GM12878 (cell line): ENCODE measurements around the gene HHAT. TPM values are rescaled to one million over a fixed set of nuclear protein-coding genes. Genes with fewer than 3 reads are reported as not detected.

Source experiments
- ATAC-seq: fragments of 200-7000 bp; cut with Tn5 transposase; 3 replicates; pipeline ENCODE4 v1.9.1; 2020; ENCODE audit warnings: mild to moderate bottlenecking, moderate library complexity
- BruUV-seq: library from RNA; stranded (reverse); fragments of 400-500 nt; replicated peaks from 2 replicates; lab custom pipeline; 2021; lab: Mats Ljungman, UMichigan
- CTCF ChIA-PET: fragments of 300-600 bp; sonication (Branson Sonifier 250); formaldehyde crosslinking; extraction: SDS; loops from one replicate; lab custom pipeline; 2021; ENCODE audit warnings: inconsistent platforms; lab: Yijun Ruan, JAX
- POLR2A ChIA-PET: fragments of 350-600 bp; formaldehyde crosslinking; extraction: SDS; loops from one replicate; lab custom pipeline; 2021; ENCODE audit warnings: inconsistent platforms; lab: Charles Lee
- RAD21 ChIA-PET: fragments of 300-600 bp; sonication (Branson Sonifier 250); formaldehyde crosslinking; loops from one replicate; lab custom pipeline; 2023; ENCODE audit warnings: antibody characterized with exemption; ENCODE audit not compliant: unreplicated experiment; lab: Charles Lee
- SMC1A ChIA-PET: fragments of 300-600 bp; sonication (Branson Sonifier 250); formaldehyde crosslinking; loops from one replicate; lab custom pipeline; 2023; ENCODE audit not compliant: unreplicated experiment, uncharacterized antibody; lab: Charles Lee
- DNase-seq: peaks from one replicate; pipeline ENCODE4 v3.0.0-alpha.2; 2011; ENCODE audit warnings: low read depth, low spot score
- FAIRE-seq: peaks from 3 replicates; lab custom pipeline; 2011; peaks lifted over from hg19 to GRCh38; lab: Jason Lieb, UNC
- H2AFZ ChIP-seq: 2 replicates; pipeline ENCODE4 v1.6.0; 2011; ENCODE audit warnings: low read depth, low read length, control low read depth; ENCODE audit not compliant: control insufficient read depth
- H3K27ac ChIP-seq: 2 replicates; pipeline ENCODE4 v1.5.1; 2011; ENCODE audit warnings: control low read depth; ENCODE audit not compliant: control insufficient read depth, insufficient read depth
- H3K27me3 ChIP-seq, 2 experiments: replicated peaks in 1 of 2; 2 replicates each; pipeline versions ENCODE4 v1.6.0 to v1.6.1; 2011; ENCODE audit warnings: low read length in 1 of 2; ENCODE audit not compliant: control insufficient read depth in 2 of 2, insufficient read depth in 2 of 2
- H3K36me3 ChIP-seq, 2 experiments: 2 replicates each; pipeline ENCODE4 v1.5.1; 2011; ENCODE audit warnings: low read length in 1 of 2; ENCODE audit not compliant: control insufficient read depth in 2 of 2, insufficient read depth in 2 of 2
- H3K4me1 ChIP-seq: 2 replicates; pipeline ENCODE4 v1.6.1; 2011; ENCODE audit warnings: mild to moderate bottlenecking, low read length, moderate library complexity, mixed read lengths; ENCODE audit not compliant: control insufficient read depth, insufficient read depth
- H3K4me2 ChIP-seq: 2 replicates; pipeline ENCODE4 v1.6.0; 2011; ENCODE audit warnings: control low read depth; ENCODE audit not compliant: control insufficient read depth, insufficient read depth
- H3K4me3 ChIP-seq: fragments of 200-600 bp; sonication (generic); 2 replicates; pipeline ENCODE4 v1.5.1; 2016
- H3K79me2 ChIP-seq: 2 replicates; pipeline ENCODE4 v1.6.0; 2011; ENCODE audit warnings: low read length; ENCODE audit not compliant: control insufficient read depth, insufficient read depth
- H3K9ac ChIP-seq: 2 replicates; pipeline ENCODE4 v1.8.0; 2011; ENCODE audit warnings: low read length, control low read depth, mixed read lengths; ENCODE audit not compliant: control insufficient read depth, insufficient read depth
- H3K9me3 ChIP-seq: replicated peaks from 3 replicates; pipeline ENCODE4 v1.5.1; 2011; ENCODE audit warnings: mild to moderate bottlenecking, low read length; ENCODE audit not compliant: control insufficient read depth, insufficient read depth
- H4K20me1 ChIP-seq: 2 replicates; pipeline ENCODE4 v1.6.0; 2011; ENCODE audit not compliant: control insufficient read depth, insufficient read depth
- BRCA1 ChIP-seq: IDR thresholded peaks from 2 replicates; pipeline ENCODE4 v1.6.1; 2011; ENCODE audit warnings: low read depth, low read length, improper control_type of control experiment
- CBFB ChIP-seq: IDR thresholded peaks from 2 replicates; pipeline ENCODE4 v1.6.1; 2016; ENCODE audit warnings: antibody characterized with exemption, low read depth
- EP300 ChIP-seq, 2 experiments: fragments of 150-350 bp in 1 of 2; IDR thresholded peaks; 2 replicates each; pipeline ENCODE4 v1.6.1; 2011 to 2012; ENCODE audit warnings: low read depth in 2 of 2, low read length in 2 of 2, borderline replicate concordance in 1 of 2, improper control_type of control experiment in 1 of 2, inconsistent platforms in 1 of 2; ENCODE audit not compliant: control insufficient read depth in 1 of 2
- HDAC2 ChIP-seq: fragments of 200-600 bp; sonication (generic); IDR thresholded peaks from 2 replicates; pipeline ENCODE4 v1.6.1; 2017
- KAT2A ChIP-seq: conservative IDR thresholded peaks from 2 replicates; pipeline ENCODE4 v1.6.1; 2011; ENCODE audit warnings: low read depth, low read length; ENCODE audit not compliant: control insufficient read depth
- ZBTB33 ChIP-seq: fragments of 450-650 bp; IDR thresholded peaks from 2 replicates; pipeline ENCODE4 v1.6.1; 2017; ENCODE audit warnings: mild to moderate bottlenecking
- WGBS: methylation state at CpG from one replicate; pipeline ENCODE4 v1.1.6; 2016; ENCODE audit warnings: low lambda C conversion rate; ENCODE audit not compliant: insufficient replicate concordance, insufficient coverage; ENCODE audit errors: missing lambda C conversion rate; 5-methylcytosine and 5-hydroxymethylcytosine counted together
- in situ Hi-C: fragments of 300-500 bp; cut with MboI; formaldehyde crosslinking; loops from 9 replicates; pipeline ENCODE4 v1.14.3; 2018; ENCODE audit warnings: mixed read lengths
- intact Hi-C: fragments of 100-400 bp; cut with micrococcal nuclease; formaldehyde crosslinking; loops from one replicate; pipeline ENCODE4 v1.14.2; 2022; ENCODE audit not compliant: unreplicated experiment
- polyA plus RNA-seq, 11 experiments: library from polyadenylated mRNA; depleted of rRNA in 4 of 11; unstranded in 6 of 11; stranded (reverse) in 5 of 11; fragments of >200 nt; fragmentation: Nextera tagmentation in 4 of 11; fragmentation: Illumina TruSeq in 1 of 11; extraction: Ambion mirVana in 4 of 11; extraction: Trizol in 1 of 11; gene quantifications; 1 replicate in 1 of 11; 2 replicates in 10 of 11; pipeline versions ENCODE4 v1.2.1 to v1.2.3, GENCODE V29; 2011 to 2016; ENCODE audit warnings: inconsistent platforms in 2 of 11, missing spikeins in 2 of 11, low read depth in 1 of 11
- total RNA-seq, 4 experiments: library from RNA; depleted of rRNA in 3 of 4; stranded (reverse); fragments of >200 nt in 3 of 4; fragmentation: Illumina TruSeq in 1 of 4; extraction: Trizol in 1 of 4; gene quantifications; 2 replicates each; pipeline versions ENCODE4 v1.2.1 to v1.2.3, GENCODE V29; 2013 to 2021

HHAT gene
- total and polyA plus RNA-seq, 10 of the 15 experiments (the other 5 are each of a cell fraction or from before 2014, with no cell fraction given) = 1.2 to 37.6 (median 2.6) TPM

GRCh38 chr1:210703593-210703992 is 374.9 kb downstream of the HHAT start:
- POLR2A ChIA-PET = no interaction called here

More at GRCh38 chr1:210703593-210703992, 374.9 kb downstream of the HHAT start:
- H2AFZ ChIP-seq = no peak overlapping the region
- no peak for FAIRE-seq
- SMC1A ChIA-PET = no interaction called here
- no peak for ATAC-seq
- H3K27ac ChIP-seq = no peak overlapping the region
- CTCF ChIA-PET = interaction anchor here (1.0 kb wide), 1 partner anchor 24 kb away, joined by 3 read pairs; no protein-coding TSS in a partner anchor
- no peak for DNase-seq
- no peaks in the 10 kb centered on the region for H4K20me1 ChIP-seq
- WGBS = 27% methylated on average over 2 of the region's 2 CpGs
- H3K27me3 ChIP-seq = no peaks in the 10 kb centered on the region
- no peaks in the 10 kb centered on the region for H3K9me3 ChIP-seq
- no peaks in the 10 kb centered on the region; the same call in 1 of the 2 replicates for H3K4me1 ChIP-seq
- no peak overlapping the region for H3K4me3 ChIP-seq
- RAD21 ChIA-PET = no interaction called here
- intact Hi-C loops = no loop called here
- no peak overlapping the region for H3K9ac ChIP-seq
- H3K79me2 ChIP-seq = no peaks in the 10 kb centered on the region
- H3K4me2 ChIP-seq = no peak overlapping the region
- no peak for TF ChIP-seq BRCA1
- no peak for TF ChIP-seq HDAC2
- no peak for TF ChIP-seq EP300 (IDR thresholded peaks at IDR 0.05; ENCODE audit: borderline replicate concordance in 1 of 2, control insufficient read depth in 1 of 2, low read depth in 2 of 2, low read length in 2 of 2)
- no peak for TF ChIP-seq CBFB
- TF ChIP-seq KAT2A = no peak
- no peak for TF ChIP-seq ZBTB33
- TF ChIP-seq, all 136 proteins: peak for 0
- no TSS peak for BruUV-seq
- H3K36me3 ChIP-seq = no peaks in the 10 kb centered on the region
- in situ Hi-C loops = no loop called here
